Ovary (tissue), 9 donors: ENCODE results near the gene NINL. TPM values are rescaled to one million over a fixed set of nuclear protein-coding genes. Genes with fewer than 3 reads are reported as not detected.
"Not testable (repeated sequence)": the region's sequence is repeated elsewhere in the genome, so short reads cannot be mapped to it uniquely, and the experiment has no call there.

ENCODE experiments used
- DNase-seq, 5 donors: peaks; one replicate each; pipeline ENCODE4 v3.0.0-alpha.2; 2019 to 2020
- H3K27ac ChIP-seq, 2 donors: fragments of 200-600 bp; one replicate each; pipeline versions ENCODE4 v1.5.1 to v1.8.0; 2019 to 2022
- H3K27me3 ChIP-seq: fragments of 200-600 bp; one replicate; pipeline ENCODE4 v1.8.0; 2022
- H3K36me3 ChIP-seq: fragments of 200-600 bp; sonication (generic); one replicate; pipeline ENCODE4 v1.5.1; 2019
- H3K4me1 ChIP-seq: one replicate; pipeline ENCODE4 v1.8.1; 2013; ENCODE audit warnings: mild to moderate bottlenecking, moderate library complexity; ENCODE audit not compliant: insufficient read depth
- H3K4me3 ChIP-seq: fragments of 200-600 bp; sonication (generic); one replicate; pipeline ENCODE4 v1.5.1; 2017
- H3K9me3 ChIP-seq, 2 donors: fragments of 200-600 bp in 1 of 2; sonication (generic) in 1 of 2; one replicate each; pipeline versions ENCODE4 v1.5.1 to v1.8.1; 2013 to 2019; ENCODE audit warnings: mild to moderate bottlenecking in 1 of 2, moderate library complexity in 1 of 2
- CTCF ChIP-seq, 3 donors: fragments of 450-650 bp in 2 of 3; fragments of 200-600 bp in 1 of 3; IDR thresholded peaks; one replicate each; pipeline versions ENCODE4 v1.5.1 to v1.8.0; 2016 to 2022; ENCODE audit warnings: antibody characterized with exemption in 3 of 3, mild to moderate bottlenecking in 1 of 3
- EP300 ChIP-seq: sonication (generic); formaldehyde crosslinking; IDR thresholded peaks from one replicate; pipeline ENCODE4 v1.6.1; 2017; ENCODE audit warnings: antibody characterized with exemption
- POLR2A ChIP-seq: fragments of 450-650 bp; IDR thresholded peaks from one replicate; pipeline ENCODE4 v1.6.1; 2017; ENCODE audit warnings: antibody characterized with exemption, mild to moderate bottlenecking, moderate library complexity
- WGBS, 3 donors: extraction: QIAGEN DNeasy Blood & Tissue Kit in 1 of 3; methylation state at CpG; one replicate each; pipeline versions ENCODE4 v1.1.5 to v1.1.7; 2013 to 2017; 5-methylcytosine and 5-hydroxymethylcytosine counted together
- intact Hi-C, 4 donors: fragments of 100-400 bp; cut with DNase I; formaldehyde crosslinking; loops; one replicate each; pipeline versions ENCODE4 v1.11.0 to v1.15.1; 2022 to 2023
- polyA plus RNA-seq, 2 donors: library from polyadenylated mRNA; stranded (reverse); fragments of 200-250 nt in 1 of 2; fragments of 350-450 nt in 1 of 2; fragmentation: Illumina TruSeq in 1 of 2; extraction: RNeasy Lipid Tissue Mini Kit (QIAGEN cat#74804) in 1 of 2; gene quantifications; one replicate each; pipeline ENCODE4 v1.2.3, GENCODE V29; 2013 to 2014
- total RNA-seq, 7 donors: library from RNA; depleted of rRNA in 2 of 7; stranded (reverse); fragments of >200 nt in 2 of 7; fragmentation: NEBNext Ultra II Directional in 3 of 7; extraction: Animal tissue kit (Norgen Biotek cat#: 25700) in 3 of 7; gene quantifications; one replicate each; pipeline versions ENCODE4 v1.1.0 to v1.2.4, GENCODE V29; 2016 to 2023
- donor health status: DM: no; HTN: no; CAD: no; lungs with moderate emphysema.
- donor health status: DM: no; HTN: no; CAD: no.
- donor health status: Bipolar disorder and iron deficiency.
- donor health status: DM: yes; HTN: yes; CAD: no.
- donor health status: DM: no; HTN: no; CAD: no.
- donor health status: DM: yes; HTN: yes; CAD: no.

Gene NINL
- total and polyA plus RNA-seq, 9 donors, result 10.1 to 33.3 (median 20.3) TPM

DNA sequence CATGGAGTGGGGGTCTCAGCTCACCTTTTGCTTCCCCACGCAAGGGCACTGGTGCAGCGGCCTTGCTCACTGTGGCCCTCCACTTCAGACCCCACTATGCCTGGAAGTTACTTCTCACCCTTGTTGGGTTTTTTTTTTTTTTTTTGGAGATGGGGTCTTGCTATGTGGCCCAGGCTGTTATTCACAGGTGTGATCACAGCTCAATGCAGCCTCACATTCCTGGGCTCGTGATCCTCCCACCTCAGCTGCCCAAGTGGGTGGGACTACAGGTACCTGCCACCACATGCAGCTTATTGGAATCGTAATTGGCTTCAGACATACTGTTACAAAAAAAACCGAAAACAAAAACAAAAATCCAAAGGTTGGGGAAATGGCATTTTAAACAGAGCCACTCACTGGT, 32.4 kb downstream of the NINL start:
- WGBS, 3 donors, result 92 to 93% (median 93%) methylated on average over 5 of the region's 5 CpGs
- Histone ChIP-seq H3K4me3 (no peak overlapping the region), H3K27me3 (no peaks in the 10 kb centered on the region), H3K27ac (no peak overlapping the region), H3K9me3 (no peaks in the 10 kb centered on the region), H3K4me1 (peaks cover 24% of the 10 kb centered on the region), H3K36me3 (no peaks in the 10 kb centered on the region)
- intact Hi-C loops, result no loop called here
- no peak for DNase-seq
- TF ChIP-seq EP300 (no peak), POLR2A (no peak), CTCF (IDR thresholded peaks at IDR 0.05) (no peak)

GRCh38 chr20:25551413-25552215, 33.7 kb downstream of the NINL start:
- no peak for DNase-seq
- no peak overlapping the region for H3K27ac ChIP-seq
- WGBS, 3 donors, result 53 to 65% (median 56%) methylated on average over 6 of the region's 6 CpGs
- no peaks in the 10 kb centered on the region for H3K27me3 ChIP-seq
- H3K36me3 ChIP-seq, result no peaks in the 10 kb centered on the region
- H3K4me3 ChIP-seq, result no peak overlapping the region
- H3K4me1 ChIP-seq, result peaks cover 24% of the 10 kb centered on the region
- no peaks in the 10 kb centered on the region for H3K9me3 ChIP-seq
- TF ChIP-seq POLR2A, result no peak
- TF ChIP-seq CTCF (IDR thresholded peaks at IDR 0.05), result no peak
- TF ChIP-seq EP300, result no peak
- intact Hi-C loops, result no loop called here

- H3K9me3 ChIP-seq, intact Hi-C loops, H3K27me3 ChIP-seq, H3K4me3 ChIP-seq, H3K27ac ChIP-seq, DNase-seq, H3K36me3 ChIP-seq: not testable (repeated sequence)
- 40 to 61% (median 51%) methylated on average over 7 of the region's 7 CpGs for WGBS, 3 donors
- H3K4me1 ChIP-seq, result peaks cover 24% of the 10 kb centered on the region
These were observed 34.5 kb downstream of the NINL start for GRCh38 chr20:25550645-25551337.

DNA sequence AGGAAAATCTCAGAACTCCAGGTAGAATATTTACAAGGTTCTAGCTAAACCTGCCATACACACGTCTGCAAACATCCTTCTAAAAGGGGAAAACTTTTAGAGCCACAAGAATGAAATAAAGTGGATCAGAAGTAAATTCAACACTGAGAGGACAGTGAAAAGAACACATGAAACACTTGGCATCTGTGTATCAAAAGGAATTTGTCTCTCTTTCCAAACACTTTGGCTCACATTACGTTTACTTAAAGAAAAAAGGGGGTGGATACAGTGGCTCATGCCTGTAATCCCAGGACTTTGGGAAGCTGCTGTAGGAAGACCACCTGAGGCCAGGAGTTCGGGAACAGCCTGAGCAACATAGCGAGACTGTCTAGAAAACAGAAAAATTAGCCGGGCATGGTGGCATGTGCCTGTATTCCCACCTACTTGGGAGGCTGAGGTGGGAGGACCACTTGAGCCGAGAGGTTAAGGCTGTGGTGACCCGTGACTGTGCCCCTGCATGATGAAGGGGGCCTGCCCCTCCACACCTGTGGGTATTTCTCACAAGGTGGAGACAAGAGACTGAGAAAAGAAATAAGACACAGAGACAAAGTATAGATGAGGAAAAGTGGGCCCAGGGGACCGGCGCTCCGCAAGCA, 35.4 kb downstream of the NINL start:
- no peak for DNase-seq
- Histone ChIP-seq H3K27ac (no peak overlapping the region), H3K4me1 (peaks cover 24% of the 10 kb centered on the region), H3K9me3 (no peaks in the 10 kb centered on the region), H3K4me3 (no peak overlapping the region), H3K36me3 (no peaks in the 10 kb centered on the region), H3K27me3 (no peaks in the 10 kb centered on the region)
- TF ChIP-seq EP300, result no peak
- no peak for TF ChIP-seq CTCF (IDR thresholded peaks at IDR 0.05)
- no peak for TF ChIP-seq POLR2A
- 46 to 54% (median 46%) methylated on average over 10 of the region's 10 CpGs for WGBS, 3 donors
- intact Hi-C loops, result no loop called here
